HuH-7 (cell line): ENCODE results near the gene PTPRF.

Experiments used
- DNase-seq: peaks from one replicate; pipeline ENCODE4 v3.0.0; 2011; ENCODE audit warnings: low spot score

PTPRF gene

DNA sequence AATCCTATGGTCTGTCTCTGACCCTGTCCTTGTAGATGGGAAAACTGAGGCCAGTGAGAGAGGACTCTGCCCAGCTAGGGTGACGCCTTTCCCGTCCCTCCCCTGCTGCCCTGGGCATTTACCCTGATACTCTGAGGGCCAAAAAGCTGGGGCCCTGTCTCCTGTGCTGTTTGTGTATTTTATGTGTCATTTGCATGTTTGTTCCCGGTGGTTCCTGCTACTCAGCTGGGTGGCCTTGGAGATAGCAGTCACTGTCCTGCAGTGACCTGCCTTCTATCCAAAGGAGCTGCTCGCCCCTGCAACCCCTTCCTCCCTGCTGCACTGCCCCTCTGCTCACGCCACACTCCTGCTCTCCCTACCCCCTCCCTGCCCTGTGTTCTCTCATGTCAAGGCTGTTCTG is 78.1 kb downstream of the PTPRF start:
- no peak for DNase-seq

DNA sequence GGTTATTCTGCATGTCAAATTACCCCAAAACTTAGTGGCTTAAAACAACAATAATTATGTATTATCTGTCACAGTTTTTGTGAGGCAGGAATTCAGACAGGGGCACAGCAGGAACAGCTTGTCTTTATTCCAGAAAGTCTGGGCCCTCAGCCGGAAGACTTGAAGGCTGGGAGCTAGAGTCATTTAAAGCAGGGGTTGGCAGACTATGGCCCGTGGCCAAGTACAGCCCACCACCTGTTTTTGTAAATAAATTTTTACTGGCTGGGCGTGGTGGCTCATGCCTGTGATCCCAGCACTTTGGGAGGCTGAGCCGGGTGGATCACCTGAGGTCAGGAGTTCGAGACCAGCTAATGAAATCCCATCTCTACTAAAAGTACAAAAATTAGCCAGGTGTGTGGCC is 79.7 kb downstream of the PTPRF start:
- no peak for DNase-seq

DNA sequence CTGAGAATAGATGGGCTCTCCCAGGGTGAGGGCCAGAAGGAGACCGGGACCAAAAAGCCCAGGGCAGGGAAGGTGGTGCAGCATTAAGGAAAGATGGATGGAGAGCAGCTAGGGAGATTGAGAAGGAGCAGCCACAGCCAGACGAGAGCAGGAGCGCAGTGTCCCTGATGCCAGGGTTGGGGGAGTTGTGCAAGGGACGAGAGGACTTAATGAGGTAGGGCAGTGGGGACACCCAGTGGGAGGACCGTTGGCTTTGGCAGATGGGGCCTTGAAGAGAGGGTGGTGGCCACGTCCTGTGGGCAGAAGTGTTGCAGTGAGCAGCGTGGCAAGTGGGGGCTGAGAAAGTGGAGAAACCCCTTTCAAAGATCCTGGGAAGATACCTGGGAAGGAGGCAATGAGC is 81.3 kb downstream of the PTPRF start:
- no peak for DNase-seq

DNA sequence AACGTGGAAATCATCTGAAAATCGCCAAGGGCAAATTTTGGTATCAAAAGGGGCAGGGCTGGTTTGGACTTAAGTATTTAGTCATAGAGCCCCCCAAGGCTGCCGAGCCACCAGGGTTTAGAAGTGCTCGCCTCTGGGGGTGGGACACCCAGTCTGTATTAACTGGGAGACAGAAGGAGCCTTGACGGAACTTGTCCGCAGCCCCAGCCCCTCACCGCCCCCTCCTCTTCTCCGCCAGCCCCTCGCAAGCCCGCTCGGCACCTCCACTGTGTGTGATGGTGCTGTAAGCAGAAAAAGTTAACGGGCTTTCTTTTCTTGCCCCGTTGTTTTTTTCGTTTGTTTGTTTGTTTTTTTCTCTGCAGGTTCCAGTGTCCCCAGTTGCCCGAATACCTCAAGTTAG is 81.7 kb downstream of the PTPRF start:
- no peak for DNase-seq

DNA sequence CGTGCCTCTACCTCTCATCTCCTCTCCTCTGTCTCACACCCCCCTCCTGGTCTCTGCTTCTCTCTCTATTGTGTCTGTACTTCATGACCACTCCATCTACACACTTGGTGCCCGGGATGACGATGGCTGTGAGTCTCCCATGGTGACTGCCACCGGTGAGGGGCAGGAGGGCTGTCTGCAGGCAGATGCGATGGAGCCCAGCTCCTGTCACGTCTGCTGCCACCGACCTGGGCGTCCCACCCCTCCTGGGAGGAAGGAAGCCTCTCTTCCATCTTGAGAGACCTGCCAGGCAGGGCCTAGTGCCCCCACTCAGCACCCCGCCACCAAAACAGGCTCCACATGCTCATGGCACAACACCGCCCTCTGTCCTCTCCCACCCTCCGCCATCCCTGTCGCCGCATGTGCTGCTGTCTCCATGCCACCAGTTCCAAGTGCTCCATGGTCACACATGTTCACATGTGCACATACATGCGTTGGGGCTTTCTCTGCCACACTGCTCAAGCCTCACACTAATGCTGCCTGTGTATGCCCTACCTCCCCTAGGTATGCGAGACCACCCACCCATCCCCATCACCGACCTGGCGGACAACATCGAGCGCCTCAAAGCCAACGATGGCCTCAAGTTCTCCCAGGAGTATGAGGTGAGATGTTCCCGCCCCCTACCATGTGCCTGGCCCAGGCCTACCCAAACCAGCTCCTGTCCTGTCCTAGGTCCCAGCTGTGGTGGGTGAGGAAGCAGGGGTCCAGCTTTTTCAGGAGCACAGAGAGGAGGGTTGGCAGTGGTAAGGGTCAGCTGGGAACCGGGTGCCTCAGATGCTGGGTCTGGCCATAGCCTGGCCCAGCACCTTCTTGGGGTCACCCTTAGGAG is 82.6 kb downstream of the PTPRF start:
- no peak for DNase-seq

DNA sequence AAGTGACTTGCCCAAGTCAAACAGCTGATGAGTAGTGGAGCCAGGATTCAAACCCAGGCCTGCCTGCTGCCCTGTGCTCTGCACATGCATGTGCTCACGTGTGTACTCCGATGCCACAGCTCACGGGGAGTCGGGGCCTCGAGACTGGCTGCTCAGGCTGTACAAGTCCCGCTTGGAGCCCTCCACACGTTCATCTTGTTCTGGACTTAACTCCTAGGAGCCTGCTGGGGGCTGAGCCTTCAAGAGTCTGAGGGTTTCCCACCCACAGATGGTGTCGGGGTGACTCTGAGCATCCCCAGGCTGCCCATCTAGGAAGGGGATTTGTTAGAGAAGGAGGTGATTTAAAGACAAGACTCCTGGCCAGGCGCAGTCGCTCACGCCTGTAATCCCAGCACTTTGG is 83.5 kb downstream of the PTPRF start:
- DNase-seq, result no peak

DNA sequence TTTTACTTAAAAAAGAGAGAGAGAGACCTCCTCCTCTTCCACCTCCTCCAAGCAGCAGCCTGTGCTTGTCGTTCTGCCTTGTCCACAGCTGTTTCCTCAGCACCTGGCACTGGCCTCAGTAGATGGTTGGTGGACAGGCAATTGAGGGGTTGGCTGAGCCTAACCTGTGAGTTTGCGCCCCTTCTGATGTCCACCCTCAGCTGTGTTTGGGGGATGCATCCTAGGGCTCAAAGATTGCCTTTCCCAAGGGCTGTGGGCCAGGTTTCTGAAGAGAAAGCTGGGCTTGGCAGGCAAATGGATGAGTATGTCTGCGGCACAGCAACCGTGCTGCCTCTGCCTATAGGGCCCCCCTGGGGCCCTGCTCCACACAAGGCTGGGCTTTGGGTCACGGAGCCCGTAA is 84.2 kb downstream of the PTPRF start:
- DNase-seq, result no peak

DNA sequence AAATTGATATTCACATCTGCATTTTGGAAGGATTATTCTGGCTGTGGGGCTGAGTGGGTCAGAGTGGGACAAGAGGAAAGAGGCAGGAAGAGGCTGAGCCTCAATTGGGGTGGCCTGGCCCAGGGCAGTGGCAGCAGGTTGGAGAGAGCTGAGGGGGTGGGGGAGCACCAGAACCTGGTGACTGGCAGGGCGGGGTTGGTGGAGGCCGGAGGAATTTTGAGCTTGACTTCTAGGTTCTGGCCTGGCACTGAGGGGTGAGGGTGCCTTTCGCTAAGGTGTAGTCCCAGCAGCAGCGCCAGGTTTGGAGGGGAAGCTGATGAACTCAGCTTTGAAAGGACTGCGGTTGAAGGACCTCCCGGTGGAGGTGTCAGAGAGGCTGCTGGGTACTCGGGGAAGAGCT is 85.7 kb downstream of the PTPRF start:
- DNase-seq, result no peak

DNA sequence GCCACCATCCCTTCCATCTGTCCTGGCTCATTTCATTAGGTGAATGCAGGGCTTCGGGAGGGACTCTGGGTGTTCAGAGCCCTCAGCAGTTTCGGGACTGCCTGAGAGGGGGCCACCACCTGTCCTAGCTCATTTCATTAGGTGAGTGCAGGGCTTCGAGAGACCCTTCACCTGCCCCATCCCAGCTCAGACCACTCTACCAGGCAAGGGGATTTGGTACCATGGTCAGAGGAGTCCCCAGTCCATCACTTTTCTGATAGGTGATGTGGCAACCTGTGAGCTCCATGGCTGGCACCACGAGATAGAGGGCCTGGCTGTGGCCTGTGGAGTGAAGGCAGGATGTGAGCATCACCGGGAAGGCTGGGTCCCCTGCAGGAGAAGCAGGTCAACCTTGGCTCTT is 86.3 kb downstream of the PTPRF start:
- DNase-seq, result no peak

DNA sequence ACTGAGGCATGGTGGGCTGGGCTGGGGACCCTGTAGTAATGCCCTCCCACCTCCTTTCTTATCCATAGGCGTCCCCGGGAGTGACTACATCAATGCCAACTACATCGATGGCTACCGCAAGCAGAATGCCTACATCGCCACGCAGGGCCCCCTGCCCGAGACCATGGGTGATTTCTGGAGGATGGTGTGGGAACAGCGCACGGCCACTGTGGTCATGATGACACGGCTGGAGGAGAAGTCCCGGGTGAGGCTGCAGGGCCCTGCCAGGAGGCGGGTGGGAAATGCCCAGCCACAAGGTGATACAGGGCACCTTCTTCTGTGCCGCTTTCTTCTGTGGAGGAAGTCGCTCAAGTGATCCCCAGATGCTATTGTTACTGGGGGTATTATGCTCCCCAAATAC is 87.0 kb downstream of the PTPRF start:
- no peak for DNase-seq

DNA sequence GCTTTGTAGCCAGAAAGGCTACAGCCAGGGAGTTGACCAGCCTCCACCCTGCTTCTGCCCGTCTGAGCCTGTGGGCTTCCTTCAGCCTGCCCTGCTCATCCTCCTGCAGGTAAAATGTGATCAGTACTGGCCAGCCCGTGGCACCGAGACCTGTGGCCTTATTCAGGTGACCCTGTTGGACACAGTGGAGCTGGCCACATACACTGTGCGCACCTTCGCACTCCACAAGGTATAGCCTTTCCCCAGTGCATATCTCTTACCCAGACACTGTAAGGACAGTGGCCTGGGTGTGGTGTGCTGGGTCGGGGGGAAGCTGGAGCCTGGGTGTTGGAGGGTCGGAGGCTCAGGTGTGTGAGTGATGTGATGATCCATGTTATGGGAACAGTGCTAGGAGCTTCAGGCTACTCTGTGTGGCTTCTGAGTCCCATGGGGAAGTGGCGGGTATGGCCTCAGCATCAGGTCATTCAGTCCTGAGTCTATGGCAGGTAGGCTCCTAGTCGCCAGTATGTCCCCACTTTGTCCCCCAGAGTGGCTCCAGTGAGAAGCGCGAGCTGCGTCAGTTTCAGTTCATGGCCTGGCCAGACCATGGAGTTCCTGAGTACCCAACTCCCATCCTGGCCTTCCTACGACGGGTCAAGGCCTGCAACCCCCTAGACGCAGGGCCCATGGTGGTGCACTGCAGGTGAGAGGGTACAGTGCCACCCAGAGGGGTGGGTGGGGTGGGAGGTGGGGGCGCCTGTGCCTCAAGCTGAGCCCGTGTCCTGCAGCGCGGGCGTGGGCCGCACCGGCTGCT is 88.0 kb downstream of the PTPRF start:
- DNase-seq, result no peak

DNA sequence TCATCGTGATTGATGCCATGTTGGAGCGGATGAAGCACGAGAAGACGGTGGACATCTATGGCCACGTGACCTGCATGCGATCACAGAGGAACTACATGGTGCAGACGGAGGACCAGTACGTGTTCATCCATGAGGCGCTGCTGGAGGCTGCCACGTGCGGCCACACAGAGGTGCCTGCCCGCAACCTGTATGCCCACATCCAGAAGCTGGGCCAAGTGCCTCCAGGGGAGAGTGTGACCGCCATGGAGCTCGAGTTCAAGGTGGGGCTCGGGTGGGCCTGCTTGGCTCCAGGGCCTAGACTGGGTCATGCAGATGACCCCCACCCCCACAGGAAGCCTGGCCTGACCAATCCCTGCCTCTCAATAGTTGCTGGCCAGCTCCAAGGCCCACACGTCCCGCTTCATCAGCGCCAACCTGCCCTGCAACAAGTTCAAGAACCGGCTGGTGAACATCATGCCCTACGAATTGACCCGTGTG is 88.7 kb downstream of the PTPRF start:
- DNase-seq, result no peak

DNA sequence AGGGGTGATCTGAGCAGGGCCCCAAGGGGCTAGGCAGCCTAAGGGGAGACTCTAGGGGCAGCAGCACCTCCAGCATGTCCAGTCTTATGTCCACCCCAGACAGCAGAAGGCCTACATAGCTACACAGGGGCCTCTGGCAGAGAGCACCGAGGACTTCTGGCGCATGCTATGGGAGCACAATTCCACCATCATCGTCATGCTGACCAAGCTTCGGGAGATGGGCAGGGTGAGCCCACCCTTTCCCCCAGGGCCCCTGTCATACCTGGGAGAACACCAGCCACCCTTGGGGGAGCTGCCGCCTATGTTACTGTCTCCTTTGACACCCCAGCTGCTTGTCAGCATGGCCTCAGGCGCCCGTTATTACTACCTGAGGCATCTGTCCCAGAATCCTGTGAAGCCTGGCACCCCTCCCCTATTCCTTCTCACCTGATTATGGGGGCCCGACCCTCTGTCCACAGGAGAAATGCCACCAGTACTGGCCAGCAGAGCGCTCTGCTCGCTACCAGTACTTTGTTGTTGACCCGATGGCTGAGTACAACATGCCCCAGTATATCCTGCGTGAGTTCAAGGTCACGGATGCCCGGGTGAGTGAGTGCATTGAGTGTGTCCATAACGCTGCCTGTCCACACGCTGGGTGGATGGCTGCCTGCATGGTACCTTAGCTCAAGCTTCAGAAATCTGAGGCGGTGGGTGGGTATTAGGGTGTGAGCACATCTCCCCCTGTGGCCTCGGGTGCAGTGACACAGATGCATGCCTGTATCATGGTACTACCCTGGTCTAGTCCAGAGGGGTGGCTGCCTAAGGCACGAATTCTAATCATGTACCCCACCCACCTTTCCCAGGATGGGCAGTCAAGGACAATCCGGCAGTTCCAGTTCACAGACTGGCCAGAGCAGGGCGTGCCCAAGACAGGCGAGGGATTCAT is 89.6 kb downstream of the PTPRF start:
- no peak for DNase-seq

DNA sequence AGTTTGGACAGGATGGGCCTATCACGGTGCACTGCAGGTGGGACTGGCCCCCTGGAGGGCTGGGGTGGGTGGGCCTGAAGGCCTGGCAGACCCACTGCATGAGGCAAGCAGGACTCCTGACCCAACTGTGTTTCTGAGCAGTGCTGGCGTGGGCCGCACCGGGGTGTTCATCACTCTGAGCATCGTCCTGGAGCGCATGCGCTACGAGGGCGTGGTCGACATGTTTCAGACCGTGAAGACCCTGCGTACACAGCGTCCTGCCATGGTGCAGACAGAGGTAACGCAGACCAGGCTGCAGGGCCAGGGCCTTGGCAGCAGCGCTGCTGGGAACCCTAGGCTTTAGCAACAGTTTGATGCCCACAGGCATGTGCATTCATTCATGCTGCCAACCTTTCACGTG is 90.3 kb downstream of the PTPRF start:
- no peak for DNase-seq

DNA sequence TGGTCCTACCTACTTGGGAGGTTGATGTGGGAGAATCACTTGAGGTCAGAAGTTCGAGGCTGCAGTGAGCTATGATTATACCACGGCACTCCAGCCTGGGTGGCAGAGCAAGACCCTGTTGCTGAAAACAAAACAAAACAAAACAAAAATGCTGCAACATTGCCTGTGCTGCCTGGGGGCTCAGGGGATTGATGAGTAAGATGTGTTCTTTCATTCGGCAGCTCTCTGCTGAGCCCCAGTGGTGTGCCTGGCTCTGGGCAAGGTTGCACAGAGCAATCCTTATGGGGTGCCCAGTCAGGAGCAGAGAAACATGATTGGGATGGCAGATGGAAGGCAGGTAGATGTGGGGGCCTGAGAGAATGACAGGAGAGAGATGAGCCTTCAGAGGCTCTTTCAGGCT is 90.7 kb downstream of the PTPRF start:
- no peak for DNase-seq

DNA sequence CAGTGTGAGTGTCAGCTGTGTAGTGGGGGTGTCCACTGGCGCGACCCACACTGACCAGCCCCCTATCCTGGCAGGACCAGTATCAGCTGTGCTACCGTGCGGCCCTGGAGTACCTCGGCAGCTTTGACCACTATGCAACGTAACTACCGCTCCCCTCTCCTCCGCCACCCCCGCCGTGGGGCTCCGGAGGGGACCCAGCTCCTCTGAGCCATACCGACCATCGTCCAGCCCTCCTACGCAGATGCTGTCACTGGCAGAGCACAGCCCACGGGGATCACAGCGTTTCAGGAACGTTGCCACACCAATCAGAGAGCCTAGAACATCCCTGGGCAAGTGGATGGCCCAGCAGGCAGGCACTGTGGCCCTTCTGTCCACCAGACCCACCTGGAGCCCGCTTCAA is 91.2 kb downstream of the PTPRF start:
- no peak for DNase-seq

DNA sequence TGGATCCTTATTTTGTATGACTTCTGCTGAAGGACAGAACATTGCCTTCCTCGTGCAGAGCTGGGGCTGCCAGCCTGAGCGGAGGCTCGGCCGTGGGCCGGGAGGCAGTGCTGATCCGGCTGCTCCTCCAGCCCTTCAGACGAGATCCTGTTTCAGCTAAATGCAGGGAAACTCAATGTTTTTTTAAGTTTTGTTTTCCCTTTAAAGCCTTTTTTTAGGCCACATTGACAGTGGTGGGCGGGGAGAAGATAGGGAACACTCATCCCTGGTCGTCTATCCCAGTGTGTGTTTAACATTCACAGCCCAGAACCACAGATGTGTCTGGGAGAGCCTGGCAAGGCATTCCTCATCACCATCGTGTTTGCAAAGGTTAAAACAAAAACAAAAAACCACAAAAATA is 91.8 kb downstream of the PTPRF start:
- no peak for DNase-seq

DNA sequence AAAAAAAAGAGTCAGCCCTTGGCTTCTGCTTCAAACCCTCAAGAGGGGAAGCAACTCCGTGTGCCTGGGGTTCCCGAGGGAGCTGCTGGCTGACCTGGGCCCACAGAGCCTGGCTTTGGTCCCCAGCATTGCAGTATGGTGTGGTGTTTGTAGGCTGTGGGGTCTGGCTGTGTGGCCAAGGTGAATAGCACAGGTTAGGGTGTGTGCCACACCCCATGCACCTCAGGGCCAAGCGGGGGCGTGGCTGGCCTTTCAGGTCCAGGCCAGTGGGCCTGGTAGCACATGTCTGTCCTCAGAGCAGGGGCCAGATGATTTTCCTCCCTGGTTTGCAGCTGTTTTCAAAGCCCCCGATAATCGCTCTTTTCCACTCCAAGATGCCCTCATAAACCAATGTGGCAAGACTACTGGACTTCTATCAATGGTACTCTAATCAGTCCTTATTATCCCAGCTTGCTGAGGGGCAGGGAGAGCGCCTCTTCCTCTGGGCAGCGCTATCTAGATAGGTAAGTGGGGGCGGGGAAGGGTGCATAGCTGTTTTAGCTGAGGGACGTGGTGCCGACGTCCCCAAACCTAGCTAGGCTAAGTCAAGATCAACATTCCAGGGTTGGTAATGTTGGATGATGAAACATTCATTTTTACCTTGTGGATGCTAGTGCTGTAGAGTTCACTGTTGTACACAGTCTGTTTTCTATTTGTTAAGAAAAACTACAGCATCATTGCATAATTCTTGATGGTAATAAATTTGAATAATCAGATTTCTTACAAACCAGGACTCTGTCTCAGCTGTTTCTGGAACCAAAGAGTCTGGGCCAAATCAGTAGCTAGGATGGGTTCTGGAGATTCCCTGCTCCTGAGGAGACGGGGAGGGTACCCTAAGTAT is 92.5 kb downstream of the PTPRF start:
- no peak for DNase-seq

DNA sequence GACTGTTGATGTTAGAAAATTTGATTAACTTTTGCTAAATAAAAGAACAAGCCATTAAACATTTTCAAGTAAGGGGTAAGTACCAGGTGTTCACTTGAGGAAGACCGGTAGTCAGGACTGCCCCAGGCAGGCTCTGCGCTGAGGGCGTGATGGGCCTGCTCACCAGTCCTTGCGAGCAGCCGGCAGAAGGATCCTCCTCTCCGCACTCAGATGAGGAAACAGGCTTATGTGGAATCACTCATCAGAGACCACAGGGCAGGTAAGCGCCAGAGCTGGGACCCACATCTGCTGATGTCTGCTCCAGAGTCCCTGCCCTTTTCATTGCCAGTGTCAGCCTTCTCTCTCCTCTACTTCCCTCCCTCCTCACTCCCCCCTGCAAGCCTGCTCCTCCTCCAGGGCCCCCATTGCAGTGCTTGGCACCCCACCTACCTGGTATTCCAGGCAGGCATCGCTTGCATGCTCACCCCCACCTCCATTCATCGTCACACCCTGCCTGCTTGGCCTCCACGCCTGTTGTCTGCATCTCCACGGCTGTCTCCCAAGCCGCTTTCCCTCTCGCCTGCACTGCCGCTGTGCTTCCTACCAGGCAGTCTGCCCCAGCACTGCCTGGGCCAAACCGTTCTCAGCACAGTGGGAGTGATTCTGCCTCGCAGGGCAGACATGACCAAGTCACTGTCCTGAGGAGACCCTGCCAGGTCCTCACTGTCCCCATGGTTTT is 94.5 kb downstream of the PTPRF start:
- DNase-seq, result no peak

DNA sequence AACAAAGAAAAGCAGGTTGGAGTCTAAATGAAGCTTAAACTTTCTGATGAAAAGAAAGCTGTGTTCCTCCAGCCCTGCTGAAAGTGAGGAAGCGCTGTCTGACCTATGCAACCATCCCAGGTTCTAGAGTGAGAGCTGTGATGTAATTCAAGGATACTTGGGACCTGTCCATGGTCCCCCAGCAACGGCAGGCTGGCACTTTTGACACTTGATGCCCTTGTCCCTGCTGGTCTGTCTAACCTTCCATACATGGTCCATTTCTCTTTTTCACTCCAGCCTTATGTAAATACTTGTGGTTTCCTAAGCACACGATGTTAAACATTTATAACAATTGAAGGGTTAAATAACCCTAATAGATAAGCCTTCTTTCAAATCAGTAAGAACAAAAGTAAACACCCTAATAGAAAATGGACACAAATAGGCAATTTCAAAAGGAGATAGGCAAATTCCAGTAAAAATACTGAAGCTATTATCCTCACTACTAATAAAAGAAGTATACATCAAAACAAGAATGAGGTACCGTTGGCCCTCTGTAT is 101.5 kb downstream of the PTPRF start:
- DNase-seq, result peak; percentile 30
